DMS53 treated with DMSO at 0.1 percent for 48 hours (cell line): ENCODE results near the gene XRCC1.

ENCODE experiments used
- DNase-seq: peaks from one replicate; lab custom pipeline; 2025; ENCODE audit not compliant: unreplicated experiment; lab: John Stamatoyannopoulos, UW

The XRCC1 gene, protein sequence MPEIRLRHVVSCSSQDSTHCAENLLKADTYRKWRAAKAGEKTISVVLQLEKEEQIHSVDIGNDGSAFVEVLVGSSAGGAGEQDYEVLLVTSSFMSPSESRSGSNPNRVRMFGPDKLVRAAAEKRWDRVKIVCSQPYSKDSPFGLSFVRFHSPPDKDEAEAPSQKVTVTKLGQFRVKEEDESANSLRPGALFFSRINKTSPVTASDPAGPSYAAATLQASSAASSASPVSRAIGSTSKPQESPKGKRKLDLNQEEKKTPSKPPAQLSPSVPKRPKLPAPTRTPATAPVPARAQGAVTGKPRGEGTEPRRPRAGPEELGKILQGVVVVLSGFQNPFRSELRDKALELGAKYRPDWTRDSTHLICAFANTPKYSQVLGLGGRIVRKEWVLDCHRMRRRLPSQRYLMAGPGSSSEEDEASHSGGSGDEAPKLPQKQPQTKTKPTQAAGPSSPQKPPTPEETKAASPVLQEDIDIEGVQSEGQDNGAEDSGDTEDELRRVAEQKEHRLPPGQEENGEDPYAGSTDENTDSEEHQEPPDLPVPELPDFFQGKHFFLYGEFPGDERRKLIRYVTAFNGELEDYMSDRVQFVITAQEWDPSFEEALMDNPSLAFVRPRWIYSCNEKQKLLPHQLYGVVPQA

GRCh38 chr19:43575156-43575950 lies at the start of gene XRCC1, which contains the start of gene PINLYP:
TSS of gene XRCC1 (minus strand) at chr19:43575527. CDS start at chr19:43575458, 69 bp downstream.
TSS of gene PINLYP (plus strand) at chr19:43575801. CDS start at chr19:43577192, 1,391 bp downstream.
- peak; percentile 91 for DNase-seq

- DNase-seq, result no peak
Measured at GRCh38 chr19:43624933-43625332, 49.6 kb upstream of the XRCC1 start.

DNA sequence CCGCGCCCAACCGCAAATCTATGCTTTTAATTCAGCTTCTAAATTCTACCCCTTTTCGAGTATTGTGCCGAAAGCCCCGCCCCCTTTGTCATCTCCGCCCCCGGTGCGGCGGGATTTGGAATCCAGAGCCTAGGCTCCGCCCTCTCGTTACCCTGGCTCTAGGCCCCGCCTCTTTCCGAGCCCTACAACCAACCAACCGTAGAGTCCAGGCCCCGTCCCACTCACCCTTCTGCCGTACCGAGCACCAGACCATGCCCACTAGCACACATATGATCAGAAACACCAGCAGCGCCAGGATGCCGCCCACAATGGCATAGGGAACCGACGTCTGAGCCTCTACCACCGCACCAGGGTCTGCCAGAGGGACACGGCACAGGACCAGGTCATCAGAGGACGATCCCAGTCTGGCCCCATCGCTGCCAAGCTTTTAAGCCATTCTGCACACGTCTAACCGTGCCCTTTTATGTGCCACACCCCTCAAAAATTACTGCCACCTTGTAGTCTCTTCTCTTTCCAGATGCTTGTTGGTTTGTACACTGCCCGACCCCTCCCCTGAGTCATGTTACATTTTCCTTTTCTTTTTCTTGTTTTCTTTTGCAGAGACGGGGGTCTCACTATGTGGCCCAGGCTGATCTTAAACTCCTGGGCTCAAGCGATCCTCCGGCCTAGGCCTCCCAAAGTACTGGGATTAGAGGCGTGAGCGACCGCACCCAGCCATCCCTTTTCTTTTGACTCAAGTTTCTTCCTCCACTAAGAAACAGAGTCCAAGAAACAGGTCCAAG lies 48.8 kb upstream of the XRCC1 start:
- DNase-seq, result no peak

DNA sequence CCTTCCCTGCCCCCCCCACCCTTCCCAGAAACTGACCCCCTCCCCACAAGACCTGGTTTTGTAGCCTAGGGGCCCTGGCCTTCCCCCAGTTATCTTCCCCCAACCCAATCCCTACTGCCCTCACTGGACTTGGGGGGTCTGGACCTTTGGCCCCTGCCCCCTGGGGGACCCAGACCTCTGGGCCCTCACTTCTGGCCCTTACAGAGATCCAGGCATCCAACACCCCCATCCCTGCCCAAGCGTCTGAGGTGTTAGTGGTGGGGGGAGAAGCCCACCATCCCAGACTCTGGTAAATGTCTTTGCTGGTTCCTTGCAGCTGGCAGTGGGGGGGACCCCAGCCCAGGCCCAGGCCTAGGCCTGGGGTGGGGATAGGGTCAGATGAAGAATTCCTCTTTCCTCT lies 47.6 kb upstream of the XRCC1 start:
- no peak for DNase-seq

DNA sequence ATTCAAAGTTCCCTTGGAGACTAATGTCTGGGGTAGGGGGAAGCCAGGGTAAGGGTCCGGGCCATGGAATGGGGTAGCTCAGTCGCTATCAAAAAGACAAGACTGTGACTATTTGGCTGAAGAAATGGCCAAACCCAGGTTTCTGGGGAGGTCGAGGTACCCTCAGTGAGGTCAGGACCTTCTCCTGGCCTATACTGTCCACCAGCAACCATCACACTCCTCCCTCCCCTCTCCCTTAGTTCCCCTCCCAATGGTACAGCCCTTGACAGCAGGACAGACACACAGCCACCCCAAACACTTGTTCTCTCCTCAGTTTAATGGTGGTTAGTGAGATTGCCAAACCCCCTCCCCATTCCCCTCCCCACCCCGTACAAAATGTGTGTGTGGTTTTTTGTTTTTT lies 46.7 kb upstream of the XRCC1 start:
- no peak for DNase-seq

GRCh38 chr19:43620061-43621001 lies 45.0 kb upstream of the XRCC1 start:
- no peak for DNase-seq

- DNase-seq, result peak; percentile 85
Measured at GRCh38 chr19:43619262-43620060, 44.1 kb upstream of the XRCC1 start, which contains the start of gene ZNF428. TSS of gene ZNF428 (minus strand) at chr19:43619629. CDS start at chr19:43614304, 5,325 bp downstream.

- no peak for DNase-seq
Measured at GRCh38 chr19:43618921-43619261, 43.6 kb upstream of the XRCC1 start.

DNA sequence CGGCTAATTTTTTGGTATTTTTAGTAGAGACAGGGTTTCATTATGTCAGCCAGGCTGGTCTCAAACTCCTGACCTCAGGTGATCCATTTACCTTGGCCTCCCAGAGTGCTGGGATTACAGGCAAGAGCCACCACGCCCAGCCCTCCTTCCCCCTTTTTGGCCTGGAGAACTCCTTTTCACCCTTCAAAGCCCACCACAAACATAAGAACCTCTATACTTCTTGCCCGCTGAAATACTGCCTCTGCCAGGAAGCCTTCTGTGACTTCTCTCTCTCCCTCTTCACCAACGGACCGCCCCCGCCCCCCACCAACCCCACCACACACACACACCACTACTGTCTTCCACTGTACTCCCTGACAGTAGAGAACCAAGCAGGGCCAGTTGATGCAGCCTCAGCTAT lies 41.6 kb upstream of the XRCC1 start:
- DNase-seq, result no peak

GRCh38 chr19:43616306-43616705 lies 41.0 kb upstream of the XRCC1 start:
- no peak for DNase-seq

DNA sequence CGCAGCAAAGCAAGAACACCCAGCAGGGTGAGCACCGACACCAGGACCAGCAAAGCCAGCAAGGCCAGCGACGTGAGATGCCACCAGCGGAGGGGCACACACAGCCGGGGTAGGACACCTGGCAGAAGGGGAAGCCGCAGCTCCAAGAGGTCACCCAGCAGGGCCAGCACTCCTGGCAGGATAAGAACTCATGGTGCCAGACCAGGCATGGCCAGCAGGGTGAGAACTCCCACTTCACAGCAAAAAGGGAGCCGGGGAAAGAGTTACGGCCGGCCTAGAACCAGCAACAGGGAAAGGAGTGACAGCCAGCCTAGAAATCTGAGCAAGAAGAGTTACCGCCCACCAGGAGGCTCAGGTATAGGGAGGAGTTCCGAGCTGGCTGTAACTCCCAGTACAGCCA lies 37.0 kb upstream of the XRCC1 start:
- DNase-seq, result no peak

- DNase-seq, result no peak
Measured at GRCh38 chr19:43611788-43612187, 36.5 kb upstream of the XRCC1 start, which contains the start of gene SRRM5. TSS of gene SRRM5 (plus strand) at chr19:43612088. CDS start at chr19:43612122, 34 bp downstream.

- DNase-seq, result no peak
Measured at GRCh38 chr19:43610493-43610892, 35.2 kb upstream of the XRCC1 start.

DNA sequence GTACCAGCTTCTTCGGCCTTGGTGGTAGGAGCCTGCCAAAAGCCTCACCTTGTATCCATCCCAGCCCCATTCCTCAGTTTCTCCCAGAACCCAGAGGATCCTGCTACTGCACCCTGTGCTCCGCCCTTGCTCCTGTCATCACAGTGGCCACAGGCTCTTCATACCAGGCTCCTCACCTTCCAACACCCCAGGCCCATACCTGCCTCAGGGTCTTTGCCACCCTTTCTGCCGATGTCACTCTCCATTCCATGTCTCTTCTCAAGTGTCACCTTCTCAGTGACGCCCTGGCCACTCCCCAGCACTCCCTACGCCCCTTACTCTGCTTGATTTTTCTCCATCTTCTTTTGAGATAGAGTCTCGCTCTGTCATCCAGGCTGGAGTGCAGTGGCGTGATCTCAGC lies 34.5 kb upstream of the XRCC1 start:
- DNase-seq, result no peak

DNA sequence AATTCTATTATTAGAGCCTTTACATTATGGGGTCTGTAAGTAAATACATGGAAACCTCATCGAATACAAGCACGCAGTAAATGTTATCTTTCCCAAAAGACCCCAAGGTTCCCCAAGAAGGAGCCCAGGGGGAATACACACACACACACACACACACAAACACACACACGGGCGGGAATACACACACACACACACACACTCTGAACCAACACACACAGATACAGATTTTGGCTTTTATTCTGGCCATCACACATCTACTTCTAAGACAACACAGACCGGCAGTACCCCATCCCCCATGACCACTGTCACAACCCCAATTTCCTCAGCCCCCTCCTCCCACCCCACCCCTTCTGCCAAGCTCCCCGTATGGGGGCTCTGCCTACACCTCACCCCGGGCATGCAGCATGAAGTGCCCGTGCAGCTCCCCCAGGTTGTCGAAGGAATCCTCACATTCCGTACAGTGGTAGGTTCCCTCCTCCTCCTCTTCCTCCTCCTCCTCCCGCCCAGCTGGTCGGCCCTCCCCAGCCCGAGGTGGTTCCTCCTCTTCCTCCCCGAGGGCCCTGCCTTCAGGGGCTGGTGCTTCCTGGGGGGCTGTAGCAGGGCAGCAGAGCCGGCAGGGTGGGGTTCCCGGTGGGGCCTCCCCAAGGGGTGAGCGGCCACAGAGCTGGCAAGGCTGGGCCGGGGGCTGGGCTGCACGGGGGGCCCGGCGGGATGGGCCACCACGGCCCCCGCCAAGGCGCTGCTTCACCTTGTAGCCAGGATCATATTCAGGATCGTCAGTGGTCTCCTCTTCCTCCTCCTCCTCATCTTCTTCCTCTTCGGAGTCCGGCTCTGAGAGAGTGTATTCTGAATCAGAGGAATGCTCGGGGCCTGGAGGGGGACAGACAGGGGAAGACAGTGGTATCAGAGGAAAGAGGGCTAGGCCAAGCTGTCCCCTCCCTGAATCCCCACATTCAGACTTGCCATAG lies 32.2 kb upstream of the XRCC1 start:
- no peak for DNase-seq

- DNase-seq, result no peak
Measured at GRCh38 chr19:43606569-43607229, 31.4 kb upstream of the XRCC1 start.

DNA sequence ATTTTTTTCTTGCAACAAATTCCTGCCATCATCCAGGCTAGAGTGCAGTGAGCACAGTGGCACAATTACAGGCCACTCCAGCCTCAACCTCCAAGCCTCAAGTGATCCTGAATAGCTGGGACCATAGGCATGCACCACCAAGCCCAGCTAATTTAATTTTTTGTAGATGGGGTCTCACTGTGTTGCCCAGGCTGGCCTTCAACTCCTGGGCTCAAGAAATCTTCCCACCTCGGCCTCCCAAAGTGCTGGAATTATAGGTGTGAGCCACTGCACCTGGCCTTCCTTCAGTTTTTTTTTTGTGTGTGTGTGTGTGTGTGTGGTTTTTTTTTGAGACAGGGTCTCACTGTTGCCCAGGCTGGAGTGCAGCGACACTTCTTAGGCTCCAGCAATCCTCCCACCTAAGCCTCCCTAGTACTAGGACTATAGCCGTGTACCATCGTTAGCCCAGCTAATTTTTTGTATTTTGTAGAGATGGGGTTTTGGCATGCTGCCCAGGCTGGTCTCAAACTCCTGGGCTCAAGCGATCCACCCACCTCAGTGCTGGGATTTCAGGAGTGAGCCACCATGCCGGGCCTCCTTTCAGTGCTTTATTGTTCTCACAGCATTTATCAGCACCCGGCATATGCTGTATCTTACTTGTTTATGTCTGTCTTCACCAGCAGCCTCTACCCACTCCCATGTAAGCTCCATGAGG lies 30.7 kb upstream of the XRCC1 start:
- no peak for DNase-seq
